ENCODE data around the gene ATAT1. TPM values are rescaled to one million over a fixed set of nuclear protein-coding genes. Genes with fewer than 3 reads are reported as not detected.

ATAT1 gene
- total RNA-seq, 1 donor from 2014 or later: 1.7 TPM

GRCh38 chr6:30679765-30680535 is 53.3 kb downstream of the ATAT1 start:
- no peak for ATAC-seq
- DNase-seq: no peak
- intact Hi-C loops (cut with micrococcal nuclease): loop anchor here (2.0 kb wide), 1 partner anchor 43 kb away; no protein-coding TSS in a partner anchor

- no peak for DNase-seq
- ATAC-seq: no peak
- intact Hi-C loops (cut with micrococcal nuclease): no loop called here
These were observed 55.1 kb downstream of the ATAT1 start for GRCh38 chr6:30681766-30682142.

- intact Hi-C loops (cut with micrococcal nuclease): no loop called here
- DNase-seq (peak; percentile 86), ATAC-seq (peak; percentile 14)
These were observed 55.8 kb downstream of the ATAT1 start for GRCh38 chr6:30682143-30683117.

- DNase-seq (no peak), ATAC-seq (no peak)
- intact Hi-C loops (cut with micrococcal nuclease): no loop called here
These were observed 56.7 kb downstream of the ATAT1 start for GRCh38 chr6:30683183-30683979.

GRCh38 chr6:30683980-30684338 is 57.3 kb downstream of the ATAT1 start:
- no peak for ATAC-seq
- intact Hi-C loops (cut with micrococcal nuclease): no loop called here
- no peak for DNase-seq

- no peak for ATAC-seq
- intact Hi-C loops (cut with micrococcal nuclease): no loop called here
These were observed 57.9 kb downstream of the ATAT1 start for GRCh38 chr6:30684386-30685156.

GRCh38 chr6:30685157-30686008 is 58.7 kb downstream of the ATAT1 start:
- ATAC-seq: no peak
- peak; percentile 50 for DNase-seq
- intact Hi-C loops (cut with micrococcal nuclease): no loop called here

More at GRCh38 chr6:30684386-30685156, 57.9 kb downstream of the ATAT1 start:
- peak; percentile 72 for DNase-seq

GRCh38 chr6:30686009-30686907 is 59.6 kb downstream of the ATAT1 start, which contains the start of gene PPP1R18:
TSS of gene PPP1R18 (minus strand) at chr6:30686645. CDS start at chr6:30686018, 627 bp downstream.
- intact Hi-C loops (cut with micrococcal nuclease): no loop called here
- DNase-seq: peak; percentile 90
- peak; percentile 69 for ATAC-seq

- peak; percentile 79 for ATAC-seq
- intact Hi-C loops (cut with micrococcal nuclease): no loop called here
- peak; percentile 97 for DNase-seq
These were observed 60.4 kb downstream of the ATAT1 start for GRCh38 chr6:30686908-30687658.

- intact Hi-C loops (cut with micrococcal nuclease): no loop called here
- ATAC-seq: no peak
- DNase-seq: peak; percentile 66
These were observed 61.2 kb downstream of the ATAT1 start for GRCh38 chr6:30687659-30688431.

GRCh38 chr6:30688569-30688968 is 61.9 kb downstream of the ATAT1 start:
- no peak for ATAC-seq
- no peak for DNase-seq
- intact Hi-C loops (cut with micrococcal nuclease): no loop called here

GRCh38 chr6:30689022-30689865 is 62.6 kb downstream of the ATAT1 start:
- intact Hi-C loops (cut with micrococcal nuclease): no loop called here
- no peak for DNase-seq

GRCh38 chr6:30689985-30690384 is 63.3 kb downstream of the ATAT1 start:
- DNase-seq: no peak
- no peak for ATAC-seq
- intact Hi-C loops (cut with micrococcal nuclease): no loop called here

More at GRCh38 chr6:30689022-30689865, 62.6 kb downstream of the ATAT1 start:
- ATAC-seq: no peak
